NB4 (cell line): ENCODE measurements around the gene DFFB.

ENCODE experiments used
- CTCF ChIP-seq: IDR thresholded peaks from one replicate; pipeline ENCODE4 v1.5.1; 2012; ENCODE audit warnings: low read depth, low read length
- POLR2A ChIP-seq: IDR thresholded peaks from 2 replicates; pipeline ENCODE4 v1.6.1; 2011; ENCODE audit warnings: mild to moderate bottlenecking; ENCODE audit not compliant: insufficient read length; ENCODE audit errors: extremely low read depth

DNA sequence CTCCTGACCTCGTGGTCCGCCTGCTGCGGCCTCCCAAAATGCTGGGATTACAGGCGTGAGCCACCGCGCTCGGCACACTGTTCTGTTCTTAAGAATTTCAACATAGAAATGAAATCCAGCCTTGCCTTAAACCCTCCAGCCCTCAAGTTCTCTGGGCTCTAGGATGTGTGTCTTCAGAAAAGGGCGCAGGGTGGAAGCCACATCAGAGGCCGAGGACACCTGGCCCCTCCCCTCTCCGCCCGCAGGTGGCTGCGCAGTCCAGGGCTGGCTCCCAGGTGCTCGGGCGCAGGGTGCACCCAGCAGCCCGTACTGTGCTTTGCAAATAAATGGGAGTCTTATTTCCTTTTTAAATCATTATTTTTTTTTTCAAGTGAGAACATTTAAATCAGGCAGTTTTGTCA is 44.8 kb downstream of the DFFB start:
- TF ChIP-seq POLR2A = no peak
- TF ChIP-seq CTCF = no peak
